Brain microvascular endothelial cell (primary cell): ENCODE measurements around the gene TCOF1.

Source experiments
- DNase-seq: peaks from one replicate; pipeline ENCODE4 v3.0.0-alpha.2; 2020
- H3K27ac ChIP-seq: fragments of 250-450 bp; sonication (Bioruptor Pico); 2 replicates; pipeline ENCODE4 v1.5.1; 2020; ENCODE audit warnings: mild to moderate bottlenecking, moderate library complexity
- H3K27me3 ChIP-seq: fragments of 250-450 bp; sonication (Bioruptor Pico); replicated peaks from 2 replicates; pipeline ENCODE4 v1.5.1; 2020; ENCODE audit warnings: mild to moderate bottlenecking
- H3K36me3 ChIP-seq: fragments of 250-450 bp; sonication (Bioruptor Pico); replicated peaks from 2 replicates; pipeline ENCODE4 v1.5.1; 2020; ENCODE audit warnings: mild to moderate bottlenecking
- H3K4me3 ChIP-seq: 2 replicates; pipeline ENCODE4 v1.5.1; 2011; ENCODE audit warnings: low read depth, mild to moderate bottlenecking, control low read depth, low read length, moderate library complexity
- in situ Hi-C: cut with HindIII; loops from 2 replicates; pipeline ENCODE4 v1.10.0; 2017; ENCODE audit warnings: low sequenced_read_pairs, low pct_ligation_motif_present
- TF ChIP-seq, protein P1 (sequence below): IDR thresholded peaks from 2 replicates; pipeline ENCODE4 v1.5.1; 2011; ENCODE audit warnings: low read depth, mild to moderate bottlenecking, moderate library complexity, low read length, control low read depth, inconsistent platforms; ENCODE audit errors: missing control alignments

TCOF1 gene

DNA sequence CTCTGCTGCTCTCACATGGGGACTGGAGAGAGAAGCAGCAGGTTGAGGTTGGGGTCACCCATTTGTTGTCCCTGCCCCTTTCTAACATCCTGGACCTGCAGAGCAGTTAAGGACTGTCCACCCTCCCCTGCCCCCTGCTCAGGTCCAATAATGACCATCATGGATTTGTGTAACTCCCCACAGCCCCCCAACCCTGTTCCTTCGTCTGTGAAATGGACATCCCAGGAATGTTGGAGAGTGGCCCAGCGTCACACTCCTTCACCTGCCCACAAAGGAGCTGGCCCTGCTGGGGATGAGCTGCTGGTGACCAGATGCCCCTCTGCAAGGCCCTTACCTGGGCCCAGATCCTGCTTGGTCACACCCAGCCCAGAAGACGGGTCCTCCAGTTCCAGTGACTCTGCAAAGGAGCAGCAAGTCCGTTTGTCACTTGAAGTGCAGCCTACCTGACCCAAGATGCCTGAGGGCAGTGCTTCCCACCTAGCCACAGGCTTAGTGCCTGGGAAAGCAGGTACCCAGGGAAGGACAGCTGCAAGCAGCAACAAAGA lies 44.8 kb downstream of the TCOF1 start:
- in situ Hi-C loops, result no loop called here
- TF ChIP-seq, protein P1, sequence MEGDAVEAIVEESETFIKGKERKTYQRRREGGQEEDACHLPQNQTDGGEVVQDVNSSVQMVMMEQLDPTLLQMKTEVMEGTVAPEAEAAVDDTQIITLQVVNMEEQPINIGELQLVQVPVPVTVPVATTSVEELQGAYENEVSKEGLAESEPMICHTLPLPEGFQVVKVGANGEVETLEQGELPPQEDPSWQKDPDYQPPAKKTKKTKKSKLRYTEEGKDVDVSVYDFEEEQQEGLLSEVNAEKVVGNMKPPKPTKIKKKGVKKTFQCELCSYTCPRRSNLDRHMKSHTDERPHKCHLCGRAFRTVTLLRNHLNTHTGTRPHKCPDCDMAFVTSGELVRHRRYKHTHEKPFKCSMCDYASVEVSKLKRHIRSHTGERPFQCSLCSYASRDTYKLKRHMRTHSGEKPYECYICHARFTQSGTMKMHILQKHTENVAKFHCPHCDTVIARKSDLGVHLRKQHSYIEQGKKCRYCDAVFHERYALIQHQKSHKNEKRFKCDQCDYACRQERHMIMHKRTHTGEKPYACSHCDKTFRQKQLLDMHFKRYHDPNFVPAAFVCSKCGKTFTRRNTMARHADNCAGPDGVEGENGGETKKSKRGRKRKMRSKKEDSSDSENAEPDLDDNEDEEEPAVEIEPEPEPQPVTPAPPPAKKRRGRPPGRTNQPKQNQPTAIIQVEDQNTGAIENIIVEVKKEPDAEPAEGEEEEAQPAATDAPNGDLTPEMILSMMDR, result no peak
- DNase-seq, result no peak
- Histone ChIP-seq H3K27ac (no peak overlapping the region), H3K36me3 (peaks cover 9% of the 10 kb centered on the region), H3K27me3 (no peaks in the 10 kb centered on the region), H3K4me3 (no peak overlapping the region)

DNA sequence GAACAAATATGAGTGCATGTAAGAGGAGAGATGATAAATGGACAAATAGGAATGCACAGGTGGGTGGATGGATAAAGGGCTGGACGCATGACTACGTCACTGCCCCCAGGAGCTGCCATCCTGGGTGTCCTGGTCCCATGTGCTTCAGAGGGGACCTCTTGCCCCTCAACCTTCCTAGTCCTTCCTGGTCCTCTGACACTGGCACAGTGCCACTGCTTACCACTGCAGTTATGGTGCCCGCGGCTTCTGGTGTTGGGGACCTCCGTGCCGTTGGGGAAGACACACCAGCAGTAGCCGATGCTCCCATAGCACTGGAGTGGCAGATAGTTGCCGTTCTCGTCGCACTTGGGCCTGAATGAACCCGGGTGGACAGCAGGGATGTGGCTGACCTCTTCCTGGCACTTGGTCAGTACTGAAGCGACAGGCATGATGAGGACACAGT lies 45.4 kb downstream of the TCOF1 start:
- Histone ChIP-seq H3K27ac (no peak overlapping the region), H3K4me3 (no peak overlapping the region), H3K36me3 (peaks cover 8% of the 10 kb centered on the region), H3K27me3 (no peaks in the 10 kb centered on the region)
- TF ChIP-seq, protein P1, result no peak
- in situ Hi-C loops, result no loop called here
- no peak for DNase-seq

DNA sequence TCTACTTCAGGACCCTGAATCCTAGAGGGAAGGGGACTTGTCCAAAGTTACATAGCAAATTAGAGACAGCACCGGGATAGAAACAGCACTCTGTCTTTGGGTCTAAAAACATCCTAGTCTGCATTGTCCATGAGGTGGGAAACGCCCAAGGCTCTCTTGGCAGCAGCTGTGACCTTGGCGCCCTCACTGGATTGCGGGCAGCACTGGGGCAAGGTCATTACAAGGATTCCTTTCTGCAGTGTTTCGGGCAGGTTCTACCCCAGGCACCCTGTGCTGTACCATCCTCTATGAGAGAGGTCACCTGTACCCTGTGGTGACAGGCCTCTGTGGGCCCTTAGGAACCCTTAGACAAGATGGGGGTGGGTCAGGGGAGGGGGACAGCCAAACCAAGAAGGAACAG lies 46.6 kb downstream of the TCOF1 start:
- no peaks in the 10 kb centered on the region for H3K27me3 ChIP-seq
- DNase-seq, result no peak
- H3K36me3 ChIP-seq, result peaks cover 8% of the 10 kb centered on the region
- in situ Hi-C loops, result no loop called here
- no peak overlapping the region for H3K27ac ChIP-seq
- TF ChIP-seq, protein P1, result no peak
- no peak overlapping the region for H3K4me3 ChIP-seq

DNA sequence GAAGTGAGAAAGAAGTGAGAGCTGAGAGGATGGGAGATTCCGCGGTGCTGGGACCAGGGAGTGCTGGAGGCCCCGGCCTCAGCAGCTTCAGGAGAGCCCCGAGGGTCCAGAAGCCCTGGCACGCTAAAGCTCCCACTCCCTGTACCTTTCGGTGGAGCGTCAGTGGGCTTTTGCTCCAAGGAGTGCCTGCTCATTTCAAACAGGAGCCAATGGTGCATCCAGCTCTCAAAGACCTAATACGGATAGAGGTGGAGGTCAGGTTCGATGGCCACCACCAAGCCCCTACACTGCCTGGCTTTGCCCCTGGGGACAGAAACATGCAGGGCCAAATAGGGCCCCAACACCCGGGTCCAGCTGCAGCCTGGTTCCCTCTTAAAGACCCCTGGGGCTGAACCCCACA lies 47.0 kb downstream of the TCOF1 start:
- in situ Hi-C loops, result no loop called here

DNA sequence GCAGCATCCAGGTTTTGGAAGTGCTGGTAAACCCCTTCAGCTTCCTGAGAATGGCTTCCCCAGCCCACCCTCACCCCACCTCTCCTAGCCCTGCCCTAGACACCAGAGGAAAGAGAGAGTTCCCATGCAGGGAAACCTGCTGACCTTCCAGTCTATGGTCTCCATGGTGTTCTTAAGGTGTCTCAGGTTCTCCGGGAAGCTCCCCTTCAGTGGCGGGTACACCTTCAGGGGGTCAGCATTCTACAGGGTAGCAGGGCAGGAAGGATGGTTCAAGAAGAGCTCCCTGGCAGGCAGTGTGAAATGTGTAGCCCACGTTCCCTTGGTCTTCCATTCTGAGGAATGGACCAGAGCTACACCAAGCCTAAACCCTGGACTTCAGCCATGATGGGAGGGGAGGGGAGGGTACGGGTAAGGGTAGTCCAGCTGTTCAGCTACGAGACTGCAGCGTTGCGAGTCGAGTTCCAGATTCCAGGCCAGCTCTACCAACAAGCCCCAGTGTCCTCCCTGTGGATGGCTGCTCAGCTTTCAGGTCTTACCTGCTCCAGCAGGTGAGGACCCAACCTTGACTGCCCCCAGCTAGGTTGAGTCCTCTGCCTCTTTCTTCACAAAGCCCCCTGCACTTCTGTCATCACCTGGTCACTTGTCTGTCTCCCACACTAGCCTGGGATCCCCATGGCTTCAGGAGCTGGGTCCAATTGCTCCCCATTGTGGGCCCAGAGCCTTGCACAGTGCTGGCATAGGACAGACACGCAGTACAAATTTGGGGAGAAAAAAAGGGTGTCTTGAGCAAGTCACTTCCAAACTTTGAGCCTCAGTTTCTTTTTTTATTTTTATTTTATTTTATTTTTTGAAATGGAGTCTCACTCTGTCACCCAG lies 47.7 kb downstream of the TCOF1 start:
- H3K36me3 ChIP-seq, result peaks cover 8% of the 10 kb centered on the region
- no peak overlapping the region for H3K27ac ChIP-seq
- no peak for DNase-seq

More for the DNA sequence above, 47.0 kb downstream of the TCOF1 start:
- H3K36me3 ChIP-seq, result peaks cover 8% of the 10 kb centered on the region
- H3K27ac ChIP-seq, result no peak overlapping the region
- no peak for DNase-seq
- no peak overlapping the region for H3K4me3 ChIP-seq
- TF ChIP-seq, protein P1, result no peak
- no peaks in the 10 kb centered on the region for H3K27me3 ChIP-seq

More for the DNA sequence above, 47.7 kb downstream of the TCOF1 start:
- Histone ChIP-seq H3K27me3 (no peaks in the 10 kb centered on the region), H3K4me3 (no peak overlapping the region)
- TF ChIP-seq, protein P1, result no peak
- in situ Hi-C loops, result no loop called here
